H9 (cell line): ENCODE measurements around the gene MED15. TPM values are rescaled to one million over a fixed set of nuclear protein-coding genes. Genes with fewer than 3 reads are reported as not detected.

Experiments used
- DNase-seq: peaks from one replicate; pipeline ENCODE4 v3.0.0-alpha.2; 2017
- H2AFZ ChIP-seq: one replicate; pipeline ENCODE4 v1.6.1; 2013; ENCODE audit warnings: mild to moderate bottlenecking, low read length, control low read depth, moderate library complexity
- H2AK5ac ChIP-seq: 2 replicates; pipeline ENCODE4 v1.6.1; 2013; ENCODE audit warnings: low read length, control low read depth, mixed read lengths; ENCODE audit not compliant: insufficient read length
- H2BK120ac ChIP-seq: one replicate; pipeline ENCODE4 v1.6.1; 2013; ENCODE audit warnings: low read depth, mild to moderate bottlenecking, low read length, control low read depth, inconsistent platforms; ENCODE audit not compliant: poor library complexity, severe bottlenecking
- H2BK12ac ChIP-seq: 2 replicates; pipeline ENCODE4 v1.6.1; 2013; ENCODE audit warnings: low read length, control low read depth, mixed read lengths, low read depth; ENCODE audit not compliant: insufficient read length
- H2BK15ac ChIP-seq: 2 replicates; pipeline ENCODE4 v1.6.1; 2013; ENCODE audit warnings: low read depth, low read length, control low read depth
- H2BK20ac ChIP-seq: one replicate; pipeline ENCODE4 v1.6.1; 2013; ENCODE audit warnings: low read depth, mild to moderate bottlenecking, low read length, control low read depth, inconsistent platforms; ENCODE audit not compliant: poor library complexity, severe bottlenecking
- H2BK5ac ChIP-seq: 2 replicates; pipeline ENCODE4 v1.6.1; 2013; ENCODE audit warnings: low read length, control low read depth, mixed read lengths; ENCODE audit not compliant: insufficient read length
- H3K14ac ChIP-seq: 2 replicates; pipeline ENCODE4 v1.6.1; 2013; ENCODE audit warnings: low read length, control low read depth; ENCODE audit not compliant: insufficient read depth
- H3K18ac ChIP-seq: 2 replicates; pipeline ENCODE4 v1.6.1; 2013; ENCODE audit warnings: low read depth, mild to moderate bottlenecking, mixed read lengths, low read length, control low read depth; ENCODE audit not compliant: insufficient read length
- H3K23ac ChIP-seq: 2 replicates; pipeline ENCODE4 v1.6.1; 2013; ENCODE audit warnings: low read length, control low read depth, mixed read lengths, low read depth; ENCODE audit not compliant: insufficient read length
- H3K23me2 ChIP-seq: 2 replicates; pipeline ENCODE4 v1.6.1; 2013; ENCODE audit warnings: low read depth, mild to moderate bottlenecking, mixed read lengths, low read length, control low read depth; ENCODE audit not compliant: insufficient read length, poor library complexity, severe bottlenecking
- H3K27ac ChIP-seq: 2 replicates; pipeline ENCODE4 v1.5.1; 2013; ENCODE audit warnings: low read length, control low read depth, mixed read lengths, low read depth; ENCODE audit not compliant: insufficient read length
- H3K27me3 ChIP-seq: 2 replicates; pipeline ENCODE4 v1.6.1; 2013; ENCODE audit warnings: low read length, control low read depth, inconsistent platforms; ENCODE audit not compliant: insufficient read depth
- H3K4ac ChIP-seq: 2 replicates; pipeline ENCODE4 v1.6.1; 2013; ENCODE audit warnings: low read depth, mild to moderate bottlenecking, control low read depth, inconsistent platforms, low read length, moderate library complexity
- H3K4me1 ChIP-seq: 2 replicates; pipeline ENCODE4 v1.6.1; 2013; ENCODE audit warnings: low read length, control low read depth, inconsistent platforms; ENCODE audit not compliant: insufficient read depth
- H3K4me2 ChIP-seq: 2 replicates; pipeline ENCODE4 v1.6.1; 2013; ENCODE audit warnings: low read length, control low read depth, mixed read lengths; ENCODE audit not compliant: insufficient read length, insufficient read depth
- H3K56ac ChIP-seq: 2 replicates; pipeline ENCODE4 v1.6.1; 2013; ENCODE audit warnings: low read depth, mild to moderate bottlenecking, mixed read lengths, low read length, control low read depth; ENCODE audit not compliant: insufficient read length
- H3K79me1 ChIP-seq: 2 replicates; pipeline ENCODE4 v1.6.1; 2013; ENCODE audit warnings: low read depth, mild to moderate bottlenecking, moderate library complexity, low read length, control low read depth, inconsistent platforms; ENCODE audit not compliant: insufficient read depth, poor library complexity, severe bottlenecking
- H3K79me2 ChIP-seq: 2 replicates; pipeline ENCODE4 v1.6.1; 2013; ENCODE audit warnings: low read length, control low read depth, inconsistent platforms; ENCODE audit not compliant: insufficient read depth
- H3K9ac ChIP-seq: 2 replicates; pipeline ENCODE4 v1.6.1; 2013; ENCODE audit warnings: low read length, control low read depth, mixed read lengths; ENCODE audit not compliant: insufficient read length; ENCODE audit errors: extremely low read depth
- H3K9me3 ChIP-seq: one replicate; pipeline ENCODE4 v1.6.1; 2013; ENCODE audit warnings: low read depth, low read length, inconsistent platforms; ENCODE audit not compliant: control insufficient read depth
- H3T11ph ChIP-seq: one replicate; pipeline ENCODE4 v1.6.1; 2013; ENCODE audit warnings: mild to moderate bottlenecking, low read length, control low read depth, inconsistent platforms
- H4K20me1 ChIP-seq: one replicate; pipeline ENCODE4 v1.6.1; 2013; ENCODE audit not compliant: control insufficient read depth, insufficient read length, insufficient read depth
- H4K5ac ChIP-seq: 2 replicates; pipeline ENCODE4 v1.6.1; 2013; ENCODE audit warnings: low read depth, mild to moderate bottlenecking, mixed read lengths, low read length, control low read depth; ENCODE audit not compliant: insufficient read length
- H4K8ac ChIP-seq: replicated peaks from 2 replicates; pipeline ENCODE4 v1.6.1; 2013; ENCODE audit warnings: low read length, control low read depth, mixed read lengths, low read depth; ENCODE audit not compliant: insufficient read length
- H4K91ac ChIP-seq: 2 replicates; pipeline ENCODE4 v1.6.1; 2013; ENCODE audit warnings: low read depth, mild to moderate bottlenecking, moderate library complexity, mixed read lengths, low read length, control low read depth; ENCODE audit not compliant: insufficient read length
- H3K27ac Mint-ChIP-seq, 3 experiments: 2 replicates in 2 of 3; 3 replicates in 1 of 3; pipeline ENCODE4 v1.8.0; 2020 to 2021; ENCODE audit warnings: mixed read lengths in 3 of 3, mild to moderate bottlenecking in 1 of 3, moderate library complexity in 1 of 3
- H3K27me3 Mint-ChIP-seq: 2 replicates; pipeline ENCODE4 v1.8.0; 2021; ENCODE audit warnings: low read depth, mild to moderate bottlenecking, moderate library complexity, mixed read lengths
- H3K36me3 Mint-ChIP-seq, 3 experiments: 2 replicates in 2 of 3; 3 replicates in 1 of 3; pipeline ENCODE4 v1.8.0; 2020 to 2021; ENCODE audit warnings: low read depth in 3 of 3, mixed read lengths in 3 of 3; ENCODE audit not compliant: insufficient read depth in 1 of 3
- H3K4me1 Mint-ChIP-seq, 2 experiments: 2 replicates each; pipeline ENCODE4 v1.8.0; 2020; ENCODE audit warnings: mixed read lengths in 2 of 2
- H3K4me3 Mint-ChIP-seq, 2 experiments: 2 replicates in 1 of 2; 3 replicates in 1 of 2; pipeline ENCODE4 v1.8.0; 2020 to 2021; ENCODE audit warnings: mild to moderate bottlenecking in 2 of 2, mixed read lengths in 2 of 2, moderate library complexity in 1 of 2
- H3K9me3 Mint-ChIP-seq, 2 experiments: 2 replicates in 1 of 2; 3 replicates in 1 of 2; pipeline ENCODE4 v1.8.0; 2020; ENCODE audit warnings: mild to moderate bottlenecking in 2 of 2, mixed read lengths in 2 of 2, moderate library complexity in 1 of 2
- CTCF ChIP-seq: fragments of 200-600 bp; sonication (generic); conservative IDR thresholded peaks from 3 replicates; pipeline ENCODE4 v1.8.0; 2021; ENCODE audit warnings: antibody characterized with exemption, mild to moderate bottlenecking
- WGBS: extraction: QIAGEN DNeasy Blood & Tissue Kit; methylation state at CpG from one replicate; pipeline ENCODE4 v1.1.7; 2013; ENCODE audit warnings: missing lambda C conversion rate, low lambda C conversion rate, mixed read lengths; ENCODE audit not compliant: insufficient read length; ENCODE audit errors: extremely low coverage; 5-methylcytosine and 5-hydroxymethylcytosine counted together
- total RNA-seq: library from RNA; stranded (reverse); gene quantifications from 2 replicates; pipeline ENCODE4 v1.2.1, GENCODE V29; 2021

Gene MED15
- total RNA-seq, 1 experiment from 2014 or later: 47.4 TPM

- no peaks in the 10 kb centered on the region for H3K9me3 Mint-ChIP-seq
- H3K27ac Mint-ChIP-seq: peak overlapping the region in 1 of 3 experiments; percentile 28; a peak in 3 of 7 replicates
Observed at GRCh38 chr22:20573833-20574615, 66.6 kb downstream of the MED15 start.

More at GRCh38 chr22:20573833-20574615, 66.6 kb downstream of the MED15 start:
- no peaks in the 10 kb centered on the region for H3K27me3 Mint-ChIP-seq
- H4K20me1 ChIP-seq: no peaks in the 10 kb centered on the region
- no peaks in the 10 kb centered on the region for H3K4me1 Mint-ChIP-seq
- WGBS: no CpG with 5 or more reads among the region's 29 CpGs
- H3K4me1 ChIP-seq: no peaks in the 10 kb centered on the region
- no peaks in the 10 kb centered on the region for H3K9me3 ChIP-seq
- H2BK20ac ChIP-seq: no peak overlapping the region
- no peaks in the 10 kb centered on the region for H3K23me2 ChIP-seq
- H3K79me2 ChIP-seq: no peaks in the 10 kb centered on the region
- H3T11ph ChIP-seq: no peak overlapping the region
- H3K14ac ChIP-seq: no peak overlapping the region
- no peak overlapping the region for H3K18ac ChIP-seq
- H4K91ac ChIP-seq: no peak overlapping the region
- no peak overlapping the region for H4K8ac ChIP-seq
- no peak overlapping the region for H3K56ac ChIP-seq
- H3K36me3 Mint-ChIP-seq: peaks cover 20 to 70% (median 49%) of the 10 kb centered on the region in 3 experiments; a peak in 6 of 7 replicates
- no peak overlapping the region for H2AFZ ChIP-seq
- H3K4me2 ChIP-seq: no peak overlapping the region
- H2BK15ac ChIP-seq: no peak overlapping the region
- H3K23ac ChIP-seq: no peak overlapping the region
- no peak overlapping the region for H2BK5ac ChIP-seq
- no peak overlapping the region for H3K4ac ChIP-seq
- H3K9ac ChIP-seq: no peak overlapping the region
- H2AK5ac ChIP-seq: no peak overlapping the region
- no peak overlapping the region for H3K27ac ChIP-seq
- no peak overlapping the region for H3K4me3 Mint-ChIP-seq
- no peak for TF ChIP-seq CTCF
- H2BK120ac ChIP-seq: no peak overlapping the region
- H4K5ac ChIP-seq: no peak overlapping the region
- no peaks in the 10 kb centered on the region for H3K79me1 ChIP-seq
- no peaks in the 10 kb centered on the region for H3K27me3 ChIP-seq
- H2BK12ac ChIP-seq: no peak overlapping the region
- no peak for DNase-seq
